ENCODE data around the gene ABHD14A. TPM values are rescaled to one million over a fixed set of nuclear protein-coding genes. Genes with fewer than 3 reads are reported as not detected.
A peak's percentile ranks its signal among the peaks of the same experiment; 100 is the strongest.

ABHD14A gene
- total RNA-seq, 1 donor = 18.8 TPM

- no peaks in the 10 kb centered on the region for H4K20me1 ChIP-seq (ENCODE audit: insufficient read depth, low read length)
- peak overlapping the region; percentile 48 for H3K27ac ChIP-seq (ENCODE audit: low read depth, low read length)
- DNase-seq (ENCODE audit: insufficient read length, low spot score, missing footprints) = peak; percentile 98
- peak overlapping the region; percentile 30 for H3K4me2 ChIP-seq (ENCODE audit: insufficient read depth, low read length)
- no peaks in the 10 kb centered on the region for H3K79me2 ChIP-seq (ENCODE audit: insufficient read depth, low read length)
- H3K9me3 ChIP-seq (ENCODE audit: low read depth, low read length) = no peaks in the 10 kb centered on the region
- H3K36me3 ChIP-seq (ENCODE audit: insufficient read depth, low read length) = peaks cover 6% of the 10 kb centered on the region
- no peak overlapping the region for H2AFZ ChIP-seq (ENCODE audit: low read length)
- H3K27me3 ChIP-seq (ENCODE audit: insufficient read depth, low read length) = no peaks in the 10 kb centered on the region
- TF ChIP-seq CTCF (IDR thresholded peaks at IDR 0.05; ENCODE audit: extremely low read depth, low read depth, low read length) = no peak
- H3K4me3 ChIP-seq (ENCODE audit: insufficient read depth, low read length) = no peak overlapping the region
- peaks cover 11% of the 10 kb centered on the region for H3K4me1 ChIP-seq (ENCODE audit: insufficient read depth, low read length)
Measured at GRCh38 chr3:51953445-51953844, 21.4 kb upstream of the ABHD14A start.

- peak; percentile 80 for DNase-seq (ENCODE audit: insufficient read length, low spot score, missing footprints)
- H3K27me3 ChIP-seq (ENCODE audit: insufficient read depth, low read length) = no peaks in the 10 kb centered on the region
- H3K79me2 ChIP-seq (ENCODE audit: insufficient read depth, low read length) = no peaks in the 10 kb centered on the region
- H3K4me3 ChIP-seq (ENCODE audit: insufficient read depth, low read length) = no peak overlapping the region
- H3K9me3 ChIP-seq (ENCODE audit: low read depth, low read length) = no peaks in the 10 kb centered on the region
- no peak for TF ChIP-seq CTCF (IDR thresholded peaks at IDR 0.05; ENCODE audit: extremely low read depth, low read depth, low read length)
- H3K4me2 ChIP-seq (ENCODE audit: insufficient read depth, low read length) = no peak overlapping the region
- no peak overlapping the region for H2AFZ ChIP-seq (ENCODE audit: low read length)
- no peak overlapping the region for H3K27ac ChIP-seq (ENCODE audit: low read depth, low read length)
- peaks cover 2% of the 10 kb centered on the region for H3K36me3 ChIP-seq (ENCODE audit: insufficient read depth, low read length)
- H4K20me1 ChIP-seq (ENCODE audit: insufficient read depth, low read length) = no peaks in the 10 kb centered on the region
- H3K4me1 ChIP-seq (ENCODE audit: insufficient read depth, low read length) = peaks cover 11% of the 10 kb centered on the region
Measured at GRCh38 chr3:51954105-51954504, 20.8 kb upstream of the ABHD14A start.

- TF ChIP-seq CTCF (IDR thresholded peaks at IDR 0.05; ENCODE audit: extremely low read depth, low read depth, low read length) = no peak
- Histone ChIP-seq H3K9me3 (ENCODE audit: low read depth, low read length) (no peaks in the 10 kb centered on the region), H3K4me2 (ENCODE audit: insufficient read depth, low read length) (no peak overlapping the region), H3K36me3 (ENCODE audit: insufficient read depth, low read length) (peaks cover 6% of the 10 kb centered on the region), H3K27ac (ENCODE audit: low read depth, low read length) (no peak overlapping the region), H3K4me1 (ENCODE audit: insufficient read depth, low read length) (peaks cover 11% of the 10 kb centered on the region), H3K27me3 (ENCODE audit: insufficient read depth, low read length) (no peaks in the 10 kb centered on the region), H3K4me3 (ENCODE audit: insufficient read depth, low read length) (no peak overlapping the region), H3K79me2 (ENCODE audit: insufficient read depth, low read length) (no peaks in the 10 kb centered on the region), H4K20me1 (ENCODE audit: insufficient read depth, low read length) (no peaks in the 10 kb centered on the region), H2AFZ (ENCODE audit: low read length) (no peak overlapping the region)
- DNase-seq (ENCODE audit: insufficient read length, low spot score, missing footprints) = peak; percentile 77
Measured at GRCh38 chr3:51954713-51955112, 20.2 kb upstream of the ABHD14A start.

GRCh38 chr3:51955175-51955892 lies 19.5 kb upstream of the ABHD14A start, which contains the start of gene GPR62:
Gene GPR62, plus strand, starts transcription at chr3:51955381. Its CDS starts 272 bp downstream, at chr3:51955653.
- Histone ChIP-seq H3K4me2 (ENCODE audit: insufficient read depth, low read length) (peak within 1 kb of the TSS; percentile 45), H3K4me3 (ENCODE audit: insufficient read depth, low read length) (peak within 1 kb of the TSS; percentile 40), H3K9me3 (ENCODE audit: low read depth, low read length) (no peaks in the 10 kb centered on the region), H3K4me1 (ENCODE audit: insufficient read depth, low read length) (peaks cover 11% of the 10 kb centered on the region), H4K20me1 (ENCODE audit: insufficient read depth, low read length) (no peaks in the 10 kb centered on the region), H3K27ac (ENCODE audit: low read depth, low read length) (no peak within 1 kb of the TSS), H3K27me3 (ENCODE audit: insufficient read depth, low read length) (no peaks in the 10 kb centered on the region), H3K79me2 (ENCODE audit: insufficient read depth, low read length) (no peaks in the 10 kb centered on the region), H3K36me3 (ENCODE audit: insufficient read depth, low read length) (peaks cover 6% of the 10 kb centered on the region), H2AFZ (ENCODE audit: low read length) (no peak within 1 kb of the TSS)
- TF ChIP-seq CTCF (IDR thresholded peaks at IDR 0.05; ENCODE audit: extremely low read depth, low read depth, low read length) = no peak
- no peak for DNase-seq (ENCODE audit: insufficient read length, low spot score, missing footprints)
